Measurements from ENCODE around the gene SPINDOC.

- TF ChIP-seq CTCF (IDR thresholded peaks at IDR 0.05) (no peak), POLR2A (IDR thresholded peaks at IDR 0.05) (no peak)
Measured at GRCh38 chr11:63800921-63801320, 12.3 kb upstream of the SPINDOC start.

Data from heart left ventricle (tissue), 13 donors.